Colonic mucosa (tissue), 4 donors: ENCODE data around the gene DNAJA1. TPM values are rescaled to one million over a fixed set of nuclear protein-coding genes. Genes with fewer than 3 reads are reported as not detected.

Experiments used
- DNase-seq: peaks from one replicate; pipeline ENCODE4 v3.0.0-alpha.2; 2020
- H3K27ac ChIP-seq: fragments of 200-600 bp; one replicate; pipeline ENCODE4 v1.8.0; 2021
- H3K27me3 ChIP-seq: fragments of 200-600 bp; one replicate; pipeline ENCODE4 v1.8.0; 2021
- H3K36me3 ChIP-seq: fragments of 200-600 bp; one replicate; pipeline ENCODE4 v1.8.0; 2021
- H3K4me1 ChIP-seq: fragments of 200-600 bp; one replicate; pipeline ENCODE4 v1.8.0; 2021; ENCODE audit warnings: mild to moderate bottlenecking
- H3K4me3 ChIP-seq: fragments of 200-600 bp; one replicate; pipeline ENCODE4 v1.8.0; 2021
- H3K9ac ChIP-seq, 2 donors: one replicate each; pipeline ENCODE4 v1.7.0; 2013; ENCODE audit warnings: control low read depth in 2 of 2, low read depth in 2 of 2, low read length in 2 of 2
- H3K9me3 ChIP-seq: fragments of 200-600 bp; one replicate; pipeline ENCODE4 v1.8.0; 2021
- intact Hi-C: fragments of 100-400 bp; cut with DNase I; formaldehyde crosslinking; loops from one replicate; pipeline ENCODE4 v1.14.1; 2022
- total RNA-seq, 2 donors: library from RNA; stranded (reverse); fragmentation: NEBNext Ultra II Directional in 1 of 2; extraction: Animal tissue kit (Norgen Biotek cat#: 25700) in 1 of 2; gene quantifications; one replicate each; pipeline ENCODE4 v1.2.1, GENCODE V29; 2021
- TF ChIP-seq, protein P1 (sequence below): fragments of 200-600 bp; IDR thresholded peaks from one replicate; pipeline ENCODE4 v1.8.0; 2022; ENCODE audit warnings: antibody characterized with exemption, mild to moderate bottlenecking
- donor health status: healthy.
- donor health status: DM: no; HTN: no; CAD: no.
- donor health status: DM: no; HTN: no; CAD: no.

Gene DNAJA1
- total RNA-seq, 2 donors from 2014 or later, result 66.4 to 93.6 TPM

GRCh38 chr9:33048054-33048465 lies 23.0 kb downstream of the DNAJA1 start:
- H3K27me3 ChIP-seq, result no peaks in the 10 kb centered on the region
- no peak for DNase-seq
- H3K27ac ChIP-seq, result no peak overlapping the region
- intact Hi-C loops, result no loop called here
- no peak overlapping the region for H3K4me3 ChIP-seq
- H3K9ac ChIP-seq, result no peak overlapping the region
- TF ChIP-seq, protein P1, sequence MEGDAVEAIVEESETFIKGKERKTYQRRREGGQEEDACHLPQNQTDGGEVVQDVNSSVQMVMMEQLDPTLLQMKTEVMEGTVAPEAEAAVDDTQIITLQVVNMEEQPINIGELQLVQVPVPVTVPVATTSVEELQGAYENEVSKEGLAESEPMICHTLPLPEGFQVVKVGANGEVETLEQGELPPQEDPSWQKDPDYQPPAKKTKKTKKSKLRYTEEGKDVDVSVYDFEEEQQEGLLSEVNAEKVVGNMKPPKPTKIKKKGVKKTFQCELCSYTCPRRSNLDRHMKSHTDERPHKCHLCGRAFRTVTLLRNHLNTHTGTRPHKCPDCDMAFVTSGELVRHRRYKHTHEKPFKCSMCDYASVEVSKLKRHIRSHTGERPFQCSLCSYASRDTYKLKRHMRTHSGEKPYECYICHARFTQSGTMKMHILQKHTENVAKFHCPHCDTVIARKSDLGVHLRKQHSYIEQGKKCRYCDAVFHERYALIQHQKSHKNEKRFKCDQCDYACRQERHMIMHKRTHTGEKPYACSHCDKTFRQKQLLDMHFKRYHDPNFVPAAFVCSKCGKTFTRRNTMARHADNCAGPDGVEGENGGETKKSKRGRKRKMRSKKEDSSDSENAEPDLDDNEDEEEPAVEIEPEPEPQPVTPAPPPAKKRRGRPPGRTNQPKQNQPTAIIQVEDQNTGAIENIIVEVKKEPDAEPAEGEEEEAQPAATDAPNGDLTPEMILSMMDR, result no peak
- H3K9me3 ChIP-seq, result no peaks in the 10 kb centered on the region
- H3K4me1 ChIP-seq, result no peaks in the 10 kb centered on the region
- H3K36me3 ChIP-seq, result no peaks in the 10 kb centered on the region

DNA sequence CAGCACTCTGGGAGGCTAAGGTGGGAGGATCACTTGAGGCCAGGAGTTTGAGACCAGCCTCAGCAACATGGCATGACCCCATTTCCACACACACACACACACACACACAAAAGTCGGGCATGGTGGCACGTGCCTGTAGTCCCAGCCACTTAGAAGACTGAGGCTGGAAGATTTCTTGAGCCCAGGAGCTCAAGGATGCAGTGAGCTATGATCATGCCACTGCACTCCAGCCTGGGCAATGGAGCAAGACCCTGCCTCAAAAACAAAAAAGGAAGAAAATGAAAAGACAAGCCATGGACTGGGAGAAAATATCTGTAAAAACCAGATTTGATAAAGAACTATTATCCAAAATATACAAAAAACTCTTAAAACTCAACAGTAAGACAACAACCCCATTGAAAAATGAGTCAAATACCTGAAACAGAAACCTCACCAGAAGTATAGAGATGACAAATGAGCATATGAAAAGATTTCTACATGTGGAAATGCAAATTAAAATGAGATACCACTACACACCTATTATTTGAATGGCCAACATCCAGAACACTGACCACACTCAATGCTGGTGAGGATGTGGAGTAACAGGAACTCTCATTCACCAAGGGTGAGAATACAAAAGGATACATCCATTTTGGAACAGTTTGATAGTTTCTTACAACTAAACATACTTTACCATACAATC lies 24.7 kb downstream of the DNAJA1 start:
- H3K4me1 ChIP-seq, result no peaks in the 10 kb centered on the region
- no peak overlapping the region for H3K9ac ChIP-seq
- intact Hi-C loops, result no loop called here
- DNase-seq, result no peak
- H3K36me3 ChIP-seq, result no peaks in the 10 kb centered on the region
- H3K9me3 ChIP-seq, result no peaks in the 10 kb centered on the region
- no peaks in the 10 kb centered on the region for H3K27me3 ChIP-seq
- no peak overlapping the region for H3K4me3 ChIP-seq
- TF ChIP-seq, protein P1, result no peak
- H3K27ac ChIP-seq, result no peak overlapping the region

DNA sequence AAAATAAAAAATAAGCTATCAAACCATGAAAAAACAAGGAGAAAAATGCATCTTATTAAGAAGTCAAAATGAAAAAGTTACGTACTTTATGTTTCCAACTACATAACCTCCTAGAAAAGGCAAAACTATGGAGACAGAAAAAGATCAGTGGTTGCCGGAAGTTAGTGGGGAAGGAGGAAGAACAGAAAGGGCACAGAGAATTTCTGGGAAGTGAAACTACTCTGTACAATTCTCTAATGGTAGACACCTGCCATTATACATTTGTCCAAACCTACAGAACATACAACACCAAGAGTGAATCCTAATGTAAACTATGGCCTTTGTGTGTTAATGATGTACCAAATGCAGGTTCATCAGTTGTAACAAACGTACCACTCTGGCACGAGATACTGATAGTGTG lies 26.1 kb downstream of the DNAJA1 start:
- no peaks in the 10 kb centered on the region for H3K4me1 ChIP-seq
- no peak for DNase-seq
- H3K9me3 ChIP-seq, result no peaks in the 10 kb centered on the region
- H3K9ac ChIP-seq, result no peak overlapping the region
- TF ChIP-seq, protein P1, result no peak
- H3K4me3 ChIP-seq, result no peak overlapping the region
- H3K27ac ChIP-seq, result no peak overlapping the region
- peaks cover 7% of the 10 kb centered on the region for H3K36me3 ChIP-seq
- intact Hi-C loops, result no loop called here
- no peaks in the 10 kb centered on the region for H3K27me3 ChIP-seq

GRCh38 chr9:33065157-33066076 lies 40.3 kb downstream of the DNAJA1 start:
- Histone ChIP-seq H3K4me3 (no peak overlapping the region), H3K27me3 (no peaks in the 10 kb centered on the region), H3K4me1 (no peaks in the 10 kb centered on the region), H3K27ac (no peak overlapping the region), H3K36me3 (peaks cover 13% of the 10 kb centered on the region), H3K9me3 (no peaks in the 10 kb centered on the region), H3K9ac (no peak overlapping the region)
- TF ChIP-seq, protein P1, result no peak
- intact Hi-C loops, result no loop called here
- no peak for DNase-seq

DNA sequence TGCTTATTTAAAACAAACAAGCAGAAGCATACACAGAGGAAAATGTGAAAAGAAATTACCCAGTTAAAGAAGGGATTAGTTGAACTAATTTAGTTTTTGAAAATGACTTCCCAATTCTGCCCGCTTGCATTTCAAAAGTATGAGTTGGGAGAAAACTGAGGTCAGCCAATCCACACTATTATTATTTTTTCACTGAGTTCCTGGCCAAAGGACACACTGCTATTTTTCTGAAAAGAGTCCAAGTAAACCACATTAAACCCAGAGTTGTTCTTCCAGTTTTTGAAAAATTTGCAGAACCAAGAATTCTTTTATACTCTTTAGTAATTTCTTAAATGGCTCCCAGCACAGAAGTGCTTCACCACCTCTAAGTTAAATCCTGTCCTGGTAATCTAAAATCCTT lies 43.9 kb downstream of the DNAJA1 start:
- Histone ChIP-seq H3K4me3 (no peak overlapping the region), H3K4me1 (no peaks in the 10 kb centered on the region), H3K27me3 (no peaks in the 10 kb centered on the region), H3K9ac (no peak overlapping the region), H3K36me3 (peaks cover 8% of the 10 kb centered on the region), H3K27ac (no peak overlapping the region), H3K9me3 (no peaks in the 10 kb centered on the region)
- no peak for DNase-seq
- TF ChIP-seq, protein P1, result no peak
- intact Hi-C loops, result no loop called here
